Vagina (tissue), 2 donors: ENCODE measurements around the gene SIDT1. TPM values are rescaled to one million over a fixed set of nuclear protein-coding genes. Genes with fewer than 3 reads are reported as not detected.

ENCODE experiments used
- DNase-seq, 2 donors: peaks; one replicate each; pipeline ENCODE4 v3.0.0-alpha.2; 2017; ENCODE audit errors: extremely low spot score in 2 of 2
- H3K27ac ChIP-seq: fragments of 200-600 bp; sonication (generic); one replicate; pipeline ENCODE4 v1.5.1; 2019
- H3K27me3 ChIP-seq: fragments of 200-600 bp; sonication (generic); one replicate; pipeline ENCODE4 v1.5.1; 2019
- H3K36me3 ChIP-seq, 2 donors: fragments of 200-600 bp; sonication (generic); one replicate each; pipeline ENCODE4 v1.5.1; 2017 to 2019
- H3K4me1 ChIP-seq: fragments of 200-600 bp; sonication (generic); one replicate; pipeline ENCODE4 v1.5.1; 2019
- H3K4me3 ChIP-seq, 2 donors: fragments of 200-600 bp; sonication (generic); 1 replicate in 1 of 2; 2 replicates in 1 of 2; pipeline ENCODE4 v1.5.1; 2016 to 2019
- H3K9me3 ChIP-seq: fragments of 200-600 bp; sonication (generic); one replicate; pipeline ENCODE4 v1.5.1; 2019
- POLR2A ChIP-seq, 2 donors: fragments of 450-650 bp; IDR thresholded peaks; one replicate each; pipeline ENCODE4 v1.6.1; 2017; ENCODE audit warnings: antibody characterized with exemption in 2 of 2, mild to moderate bottlenecking in 2 of 2, moderate library complexity in 2 of 2
- POLR2AphosphoS5 ChIP-seq, 2 donors: sonication (generic); formaldehyde crosslinking; IDR thresholded peaks; one replicate each; pipeline ENCODE4 v1.9.0; 2017; ENCODE audit warnings: antibody characterized with exemption in 2 of 2, mild to moderate bottlenecking in 2 of 2, low read depth in 1 of 2; ENCODE audit not compliant: insufficient read depth in 1 of 2
- intact Hi-C: fragments of 100-400 bp; cut with DNase I; formaldehyde crosslinking; loops from one replicate; pipeline ENCODE4 v1.15.1; 2023
- total RNA-seq: library from RNA; depleted of rRNA; stranded (reverse); fragments of >200 nt; gene quantifications from one replicate; pipeline ENCODE4 v1.2.3, GENCODE V29; 2016
- TF ChIP-seq, protein P1 (sequence below), 3 experiments: fragments of 450-650 bp in 2 of 3; fragments of 200-600 bp in 1 of 3; sonication (generic) in 1 of 3; IDR thresholded peaks; one replicate each; pipeline ENCODE4 v1.5.1; 2017 to 2019; ENCODE audit warnings: antibody characterized with exemption in 3 of 3, mild to moderate bottlenecking in 2 of 3, moderate library complexity in 2 of 3

SIDT1 gene
- total RNA-seq, 1 donor from 2014 or later: 44.0 TPM

DNA sequence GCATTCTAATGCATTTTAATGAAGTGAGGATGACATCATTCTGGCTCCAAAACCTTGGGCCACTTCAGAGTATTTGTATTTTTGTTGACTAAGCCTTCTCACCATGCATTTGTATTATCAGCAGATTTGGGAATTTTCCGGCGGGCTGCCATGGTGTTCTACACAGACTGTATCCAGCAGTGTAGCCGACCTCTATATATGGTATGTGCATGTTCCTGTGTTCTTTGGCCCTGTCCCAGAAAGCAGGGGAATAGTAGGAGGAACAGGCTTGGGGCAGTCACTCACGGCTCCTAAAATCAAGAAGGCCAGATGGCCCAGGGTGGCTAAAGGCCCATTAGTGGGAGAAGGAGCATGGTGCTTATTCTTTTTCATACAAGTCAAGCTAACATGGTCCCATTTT, 83.6 kb downstream of the SIDT1 start:
- no peak overlapping the region for H3K4me3 ChIP-seq
- no peaks in the 10 kb centered on the region for H3K9me3 ChIP-seq
- DNase-seq: no peak
- H3K27me3 ChIP-seq: no peaks in the 10 kb centered on the region
- H3K4me1 ChIP-seq: no peaks in the 10 kb centered on the region
- intact Hi-C loops: no loop called here
- no peak for TF ChIP-seq POLR2A (IDR thresholded peaks at IDR 0.05)
- no peak for TF ChIP-seq POLR2AphosphoS5 (IDR thresholded peaks at IDR 0.05; ENCODE audit: insufficient read depth in 1 of 2, low read depth in 1 of 2)
- TF ChIP-seq, protein P1, sequence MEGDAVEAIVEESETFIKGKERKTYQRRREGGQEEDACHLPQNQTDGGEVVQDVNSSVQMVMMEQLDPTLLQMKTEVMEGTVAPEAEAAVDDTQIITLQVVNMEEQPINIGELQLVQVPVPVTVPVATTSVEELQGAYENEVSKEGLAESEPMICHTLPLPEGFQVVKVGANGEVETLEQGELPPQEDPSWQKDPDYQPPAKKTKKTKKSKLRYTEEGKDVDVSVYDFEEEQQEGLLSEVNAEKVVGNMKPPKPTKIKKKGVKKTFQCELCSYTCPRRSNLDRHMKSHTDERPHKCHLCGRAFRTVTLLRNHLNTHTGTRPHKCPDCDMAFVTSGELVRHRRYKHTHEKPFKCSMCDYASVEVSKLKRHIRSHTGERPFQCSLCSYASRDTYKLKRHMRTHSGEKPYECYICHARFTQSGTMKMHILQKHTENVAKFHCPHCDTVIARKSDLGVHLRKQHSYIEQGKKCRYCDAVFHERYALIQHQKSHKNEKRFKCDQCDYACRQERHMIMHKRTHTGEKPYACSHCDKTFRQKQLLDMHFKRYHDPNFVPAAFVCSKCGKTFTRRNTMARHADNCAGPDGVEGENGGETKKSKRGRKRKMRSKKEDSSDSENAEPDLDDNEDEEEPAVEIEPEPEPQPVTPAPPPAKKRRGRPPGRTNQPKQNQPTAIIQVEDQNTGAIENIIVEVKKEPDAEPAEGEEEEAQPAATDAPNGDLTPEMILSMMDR (IDR thresholded peaks at IDR 0.05): no peak
- H3K27ac ChIP-seq: no peak overlapping the region
- H3K36me3 ChIP-seq: no peaks in the 10 kb centered on the region

DNA sequence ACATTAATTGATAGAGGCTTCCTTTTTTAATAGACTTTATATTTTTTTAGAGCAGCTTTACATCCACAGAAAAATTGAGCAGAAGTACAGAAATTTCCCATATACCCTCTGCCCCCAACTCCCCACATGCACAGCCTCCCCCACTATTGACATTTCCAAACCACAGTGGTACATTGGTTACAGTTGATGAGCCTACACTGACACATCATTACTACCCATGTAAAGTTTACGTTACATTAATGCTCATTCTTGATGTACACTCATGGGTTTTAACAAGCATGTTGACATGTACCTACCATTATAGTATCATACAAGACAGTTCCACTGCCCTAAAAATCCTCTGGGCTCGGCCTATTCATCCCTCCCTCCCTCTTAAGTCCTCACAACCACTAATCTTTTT, 85.4 kb downstream of the SIDT1 start:
- H3K4me1 ChIP-seq: no peaks in the 10 kb centered on the region
- no peak for TF ChIP-seq POLR2A (IDR thresholded peaks at IDR 0.05)
- no peak for TF ChIP-seq POLR2AphosphoS5 (IDR thresholded peaks at IDR 0.05; ENCODE audit: insufficient read depth in 1 of 2, low read depth in 1 of 2)
- TF ChIP-seq, protein P1 (IDR thresholded peaks at IDR 0.05): no peak
- H3K4me3 ChIP-seq: no peak overlapping the region
- H3K27me3 ChIP-seq: no peaks in the 10 kb centered on the region
- no peaks in the 10 kb centered on the region for H3K9me3 ChIP-seq
- no peaks in the 10 kb centered on the region for H3K36me3 ChIP-seq
- H3K27ac ChIP-seq: no peak overlapping the region
- intact Hi-C loops: no loop called here
- DNase-seq: no peak

DNA sequence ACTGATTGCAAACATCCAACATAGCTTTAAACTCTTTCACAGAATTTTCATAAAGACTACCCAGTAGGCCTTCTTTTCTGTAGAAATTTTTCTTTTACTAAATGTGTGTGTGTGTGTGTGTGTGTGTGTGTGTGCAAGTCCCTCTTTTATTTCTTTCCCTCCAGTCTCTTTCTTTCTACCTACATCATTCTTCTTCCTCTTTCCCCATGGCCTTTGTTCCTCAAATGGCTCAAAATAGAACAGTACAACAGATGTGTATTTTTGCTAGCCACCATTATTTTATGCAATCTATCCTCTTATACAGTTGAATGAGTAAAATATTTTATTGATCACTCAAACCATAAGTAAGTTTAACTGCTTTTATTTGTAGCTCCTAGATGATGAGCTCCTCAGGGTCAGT, 87.7 kb downstream of the SIDT1 start:
- H3K4me3 ChIP-seq: no peak overlapping the region
- no peaks in the 10 kb centered on the region for H3K9me3 ChIP-seq
- H3K27ac ChIP-seq: no peak overlapping the region
- no peaks in the 10 kb centered on the region for H3K4me1 ChIP-seq
- intact Hi-C loops: no loop called here
- TF ChIP-seq, protein P1 (IDR thresholded peaks at IDR 0.05): no peak
- TF ChIP-seq POLR2A (IDR thresholded peaks at IDR 0.05) (no peak), POLR2AphosphoS5 (IDR thresholded peaks at IDR 0.05; ENCODE audit: insufficient read depth in 1 of 2, low read depth in 1 of 2) (no peak)
- DNase-seq: no peak
- no peaks in the 10 kb centered on the region for H3K27me3 ChIP-seq
- H3K36me3 ChIP-seq: no peaks in the 10 kb centered on the region

DNA sequence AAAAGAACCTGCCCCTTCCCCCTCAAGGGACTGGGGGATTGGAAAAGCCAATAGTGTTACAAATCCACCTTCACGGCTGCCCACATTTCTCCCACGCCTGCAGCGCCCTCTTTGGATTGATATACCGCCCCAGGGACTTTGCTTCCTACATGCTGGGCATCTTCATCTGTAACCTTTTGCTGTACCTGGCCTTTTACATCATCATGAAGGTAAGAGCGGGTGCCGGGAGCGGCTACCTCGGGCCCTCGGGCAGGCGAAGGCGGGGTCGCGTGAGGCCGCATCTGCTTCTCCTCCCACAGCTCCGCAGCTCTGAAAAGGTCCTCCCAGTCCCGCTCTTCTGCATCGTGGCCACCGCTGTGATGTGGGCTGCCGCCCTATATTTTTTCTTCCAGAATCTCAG, 91.0 kb downstream of the SIDT1 start:
- no peak for DNase-seq
- Histone ChIP-seq H3K27ac (no peak overlapping the region), H3K4me3 (no peak overlapping the region), H3K27me3 (no peaks in the 10 kb centered on the region), H3K4me1 (no peaks in the 10 kb centered on the region), H3K9me3 (no peaks in the 10 kb centered on the region), H3K36me3 (no peaks in the 10 kb centered on the region)
- TF ChIP-seq POLR2AphosphoS5 (IDR thresholded peaks at IDR 0.05; ENCODE audit: insufficient read depth in 1 of 2, low read depth in 1 of 2) (no peak), POLR2A (IDR thresholded peaks at IDR 0.05) (no peak)
- TF ChIP-seq, protein P1 (IDR thresholded peaks at IDR 0.05): no peak
- intact Hi-C loops: no loop called here

DNA sequence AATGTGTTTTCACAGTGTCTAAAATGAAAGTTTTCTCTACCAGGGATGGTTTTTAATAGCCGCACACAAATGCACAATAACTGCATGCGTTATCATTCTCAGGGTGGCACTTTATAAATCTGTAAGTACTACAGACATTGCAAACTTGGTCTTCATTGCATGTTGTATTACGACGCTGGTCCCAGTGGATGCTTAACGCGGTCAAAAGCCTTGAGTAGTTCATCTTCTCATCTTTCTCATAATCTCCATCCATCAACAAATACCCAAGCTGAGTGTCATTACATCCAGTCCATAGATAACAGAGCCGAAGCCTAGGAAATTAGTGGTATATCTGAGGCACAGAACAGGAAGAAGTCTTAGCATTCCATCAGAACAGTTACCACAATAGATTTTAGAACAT, 91.5 kb downstream of the SIDT1 start:
- DNase-seq: no peak
- no peak overlapping the region for H3K27ac ChIP-seq
- no peak overlapping the region for H3K4me3 ChIP-seq
- intact Hi-C loops: no loop called here
- no peaks in the 10 kb centered on the region for H3K9me3 ChIP-seq
- H3K4me1 ChIP-seq: no peaks in the 10 kb centered on the region
- no peaks in the 10 kb centered on the region for H3K27me3 ChIP-seq
- H3K36me3 ChIP-seq: no peaks in the 10 kb centered on the region
- TF ChIP-seq POLR2A (IDR thresholded peaks at IDR 0.05) (no peak), POLR2AphosphoS5 (IDR thresholded peaks at IDR 0.05; ENCODE audit: insufficient read depth in 1 of 2, low read depth in 1 of 2) (no peak)
- TF ChIP-seq, protein P1 (IDR thresholded peaks at IDR 0.05): no peak
